ENCODE measurements around the gene PHF21A. TPM values are rescaled to one million over a fixed set of nuclear protein-coding genes. Genes with fewer than 3 reads are reported as not detected.

Gene PHF21A
- total RNA-seq, 2 donors from 2014 or later, result 47.2 to 53.9 TPM

GRCh38 chr11:46050662-46051061, 70.6 kb downstream of the PHF21A start:
- Histone ChIP-seq H3K9me3 (ENCODE audit: control insufficient read depth, low read length) (no peaks in the 10 kb centered on the region), H3K27ac (ENCODE audit: low read depth, low read length) (peak overlapping the region; percentile 85), H3K36me3 (ENCODE audit: control insufficient read depth, insufficient read depth, low read length) (no peaks in the 10 kb centered on the region), H3K27me3 (ENCODE audit: control insufficient read depth, insufficient read depth, low read length, poor library complexity, severe bottlenecking) (no peaks in the 10 kb centered on the region), H3K4me1 (ENCODE audit: control insufficient read depth, insufficient read depth, low read length) (peaks cover 18% of the 10 kb centered on the region), H3K4me3 (ENCODE audit: low read length) (no peak overlapping the region), H3K9ac (ENCODE audit: extremely low read depth, low read length, poor library complexity, severe bottlenecking) (no peak overlapping the region)
- no peak for TF ChIP-seq CTCF (conservative IDR thresholded peaks at IDR 0.05)
- Mint-ChIP-seq H3K4me3 (no peak overlapping the region), H3K27ac (peak overlapping the region; percentile 22), H3K27me3 (ENCODE audit: insufficient read depth) (no peaks in the 10 kb centered on the region), H3K4me1 (peaks cover 67% of the 10 kb centered on the region), H3K9me3 (no peaks in the 10 kb centered on the region), H3K36me3 (ENCODE audit: low read depth) (peaks cover 5% of the 10 kb centered on the region)
- no peak for DNase-seq
- 84 to 100% methylated on average over 2 of the region's 2 CpGs for WGBS, 2 experiments (ENCODE audit: insufficient coverage in 1 of 2, insufficient read length in 1 of 2)

DNA sequence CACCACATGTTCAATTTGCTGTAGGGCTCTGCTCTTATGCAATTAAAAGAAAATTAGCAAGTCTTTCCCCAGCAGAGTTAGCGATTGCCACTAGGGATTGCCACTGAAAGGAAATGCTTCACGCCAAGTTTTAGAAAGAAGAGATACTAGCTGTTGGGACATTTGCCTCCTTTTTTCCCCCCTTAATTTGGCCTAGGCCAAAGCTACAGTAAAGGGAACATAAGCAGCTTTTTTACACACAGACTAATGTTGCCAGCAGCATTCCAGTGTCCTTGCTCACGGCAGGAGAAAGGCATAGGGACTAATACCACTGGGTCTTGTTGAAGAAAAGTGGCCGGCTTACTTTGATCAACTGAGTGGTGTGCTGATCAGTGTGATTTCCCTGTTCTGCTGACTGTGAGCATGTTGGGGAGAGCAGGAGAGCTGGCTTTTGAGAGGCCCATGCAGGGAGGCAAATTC, 71.2 kb downstream of the PHF21A start:
- Histone ChIP-seq H3K27ac (ENCODE audit: low read depth, low read length) (peak overlapping the region; percentile 85), H3K4me1 (ENCODE audit: control insufficient read depth, insufficient read depth, low read length) (peaks cover 22% of the 10 kb centered on the region), H3K4me3 (ENCODE audit: low read length) (no peak overlapping the region), H3K9ac (ENCODE audit: extremely low read depth, low read length, poor library complexity, severe bottlenecking) (no peak overlapping the region), H3K27me3 (ENCODE audit: control insufficient read depth, insufficient read depth, low read length, poor library complexity, severe bottlenecking) (no peaks in the 10 kb centered on the region), H3K9me3 (ENCODE audit: control insufficient read depth, low read length) (no peaks in the 10 kb centered on the region), H3K36me3 (ENCODE audit: control insufficient read depth, insufficient read depth, low read length) (no peaks in the 10 kb centered on the region)
- H3K36me3 Mint-ChIP-seq (ENCODE audit: low read depth), result peaks cover 5% of the 10 kb centered on the region
- H3K4me1 Mint-ChIP-seq, result peaks cover 66% of the 10 kb centered on the region
- H3K4me3 Mint-ChIP-seq, result no peak overlapping the region
- H3K27me3 Mint-ChIP-seq (ENCODE audit: insufficient read depth), result no peaks in the 10 kb centered on the region
- TF ChIP-seq CTCF (conservative IDR thresholded peaks at IDR 0.05), result no peak
- 22 to 36% methylated on average over 3 to 4 of the region's 4 CpGs for WGBS, 2 experiments (ENCODE audit: insufficient coverage in 1 of 2, insufficient read length in 1 of 2)
- no peaks in the 10 kb centered on the region for H3K9me3 Mint-ChIP-seq
- peak overlapping the region; percentile 22 for H3K27ac Mint-ChIP-seq
- peak; percentile 71 for DNase-seq

GRCh38 chr11:46049325-46049897, 71.8 kb downstream of the PHF21A start:
- TF ChIP-seq CTCF (conservative IDR thresholded peaks at IDR 0.05), result no peak
- Mint-ChIP-seq H3K27me3 (ENCODE audit: insufficient read depth) (no peaks in the 10 kb centered on the region), H3K9me3 (no peaks in the 10 kb centered on the region), H3K36me3 (ENCODE audit: low read depth) (peaks cover 5% of the 10 kb centered on the region), H3K27ac (peak overlapping the region; percentile 7), H3K4me3 (no peak overlapping the region), H3K4me1 (peaks cover 66% of the 10 kb centered on the region)
- DNase-seq, result no peak
- Histone ChIP-seq H3K36me3 (ENCODE audit: control insufficient read depth, insufficient read depth, low read length) (no peaks in the 10 kb centered on the region), H3K27me3 (ENCODE audit: control insufficient read depth, insufficient read depth, low read length, poor library complexity, severe bottlenecking) (no peaks in the 10 kb centered on the region), H3K9ac (ENCODE audit: extremely low read depth, low read length, poor library complexity, severe bottlenecking) (no peak overlapping the region), H3K4me3 (ENCODE audit: low read length) (no peak overlapping the region), H3K4me1 (ENCODE audit: control insufficient read depth, insufficient read depth, low read length) (peaks cover 27% of the 10 kb centered on the region), H3K9me3 (ENCODE audit: control insufficient read depth, low read length) (no peaks in the 10 kb centered on the region), H3K27ac (ENCODE audit: low read depth, low read length) (peak overlapping the region; percentile 85)
- WGBS, 2 experiments (ENCODE audit: insufficient coverage in 1 of 2, insufficient read length in 1 of 2), result 42 to 70% methylated on average over 4 to 7 of the region's 7 CpGs
